Measurements from ENCODE around the gene DPP6. TPM values are rescaled to one million over a fixed set of nuclear protein-coding genes. Genes with fewer than 3 reads are reported as not detected.

DPP6 gene
- total and polyA plus RNA-seq, 2 experiments from 2014 or later = 0.21 TPM; not detected in 1

DNA sequence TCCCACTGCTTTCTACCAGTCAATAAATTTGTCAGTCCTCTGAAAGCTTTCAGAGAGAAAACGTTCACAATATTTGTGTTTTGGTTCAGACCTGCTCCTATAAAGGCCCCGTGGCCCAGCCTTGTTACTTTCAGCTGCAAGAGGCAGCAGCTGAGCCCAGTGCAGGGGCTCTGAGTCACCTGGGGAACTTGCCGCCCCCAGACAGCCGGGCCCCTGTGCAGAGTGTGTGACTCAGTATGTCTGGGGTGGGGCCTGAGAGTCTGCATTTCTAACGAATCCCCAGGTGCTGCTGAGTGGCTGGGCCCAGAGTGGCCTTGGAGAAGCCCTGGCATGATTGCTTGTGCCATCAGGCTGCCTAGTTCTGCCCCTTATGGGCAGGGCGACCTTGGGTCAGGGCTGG, 647.2 kb downstream of the DPP6 start:
- Histone ChIP-seq H3K27me3 (no peaks in the 10 kb centered on the region), H3K27ac (no peak overlapping the region), H3K4me3 (no peak overlapping the region), H3K36me3 (no peaks in the 10 kb centered on the region), H3K9me3 (ENCODE audit: low read depth) (no peaks in the 10 kb centered on the region), H3K4me1 (ENCODE audit: low read depth) (no peaks in the 10 kb centered on the region)
- TF ChIP-seq, protein P1, sequence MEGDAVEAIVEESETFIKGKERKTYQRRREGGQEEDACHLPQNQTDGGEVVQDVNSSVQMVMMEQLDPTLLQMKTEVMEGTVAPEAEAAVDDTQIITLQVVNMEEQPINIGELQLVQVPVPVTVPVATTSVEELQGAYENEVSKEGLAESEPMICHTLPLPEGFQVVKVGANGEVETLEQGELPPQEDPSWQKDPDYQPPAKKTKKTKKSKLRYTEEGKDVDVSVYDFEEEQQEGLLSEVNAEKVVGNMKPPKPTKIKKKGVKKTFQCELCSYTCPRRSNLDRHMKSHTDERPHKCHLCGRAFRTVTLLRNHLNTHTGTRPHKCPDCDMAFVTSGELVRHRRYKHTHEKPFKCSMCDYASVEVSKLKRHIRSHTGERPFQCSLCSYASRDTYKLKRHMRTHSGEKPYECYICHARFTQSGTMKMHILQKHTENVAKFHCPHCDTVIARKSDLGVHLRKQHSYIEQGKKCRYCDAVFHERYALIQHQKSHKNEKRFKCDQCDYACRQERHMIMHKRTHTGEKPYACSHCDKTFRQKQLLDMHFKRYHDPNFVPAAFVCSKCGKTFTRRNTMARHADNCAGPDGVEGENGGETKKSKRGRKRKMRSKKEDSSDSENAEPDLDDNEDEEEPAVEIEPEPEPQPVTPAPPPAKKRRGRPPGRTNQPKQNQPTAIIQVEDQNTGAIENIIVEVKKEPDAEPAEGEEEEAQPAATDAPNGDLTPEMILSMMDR (IDR thresholded peaks at IDR 0.05; ENCODE audit: low read depth, low read length) = no peak
- DNase-seq (ENCODE audit: low read depth in 1 of 2, low spot score in 1 of 2) = no peak

DNA sequence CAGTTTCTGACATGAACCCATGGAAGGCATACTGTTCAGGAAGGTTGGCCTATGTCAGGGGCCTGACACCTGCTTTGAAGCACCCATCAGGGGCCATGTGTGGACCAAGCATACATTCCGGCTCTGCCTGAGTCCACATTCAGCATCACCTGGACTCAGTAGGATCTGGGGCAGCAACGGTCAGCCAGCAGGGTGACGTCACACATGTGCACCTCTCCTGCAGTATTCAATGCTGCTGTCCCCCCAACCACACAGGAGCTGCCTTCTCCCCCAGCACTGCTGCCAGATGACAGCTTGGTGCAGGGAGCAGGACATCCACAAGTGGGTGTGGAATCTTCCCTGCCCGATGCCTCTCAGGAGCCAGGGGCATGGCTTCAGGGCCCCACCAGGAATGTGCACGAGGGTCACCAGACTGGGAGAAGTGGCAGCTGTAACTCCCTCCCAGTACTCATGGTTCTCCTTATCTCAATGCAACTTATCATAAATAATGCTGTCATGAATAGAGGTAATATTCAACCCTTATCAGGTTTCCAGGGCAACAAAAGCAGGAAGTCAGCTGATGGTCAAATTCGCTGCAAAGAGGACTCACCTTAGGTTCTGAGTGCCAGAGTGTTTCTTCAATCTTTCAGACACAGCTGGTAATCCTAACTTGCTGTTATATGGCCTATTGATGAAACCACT, 657.8 kb downstream of the DPP6 start:
- Histone ChIP-seq H3K4me1 (ENCODE audit: low read depth) (no peaks in the 10 kb centered on the region), H3K27ac (no peak overlapping the region), H3K9me3 (ENCODE audit: low read depth) (no peaks in the 10 kb centered on the region), H3K27me3 (no peaks in the 10 kb centered on the region), H3K36me3 (no peaks in the 10 kb centered on the region), H3K4me3 (no peak overlapping the region)
- TF ChIP-seq, protein P1 (IDR thresholded peaks at IDR 0.05; ENCODE audit: low read depth, low read length) = no peak
- no peak for DNase-seq (ENCODE audit: low read depth in 1 of 2, low spot score in 1 of 2)

DNA sequence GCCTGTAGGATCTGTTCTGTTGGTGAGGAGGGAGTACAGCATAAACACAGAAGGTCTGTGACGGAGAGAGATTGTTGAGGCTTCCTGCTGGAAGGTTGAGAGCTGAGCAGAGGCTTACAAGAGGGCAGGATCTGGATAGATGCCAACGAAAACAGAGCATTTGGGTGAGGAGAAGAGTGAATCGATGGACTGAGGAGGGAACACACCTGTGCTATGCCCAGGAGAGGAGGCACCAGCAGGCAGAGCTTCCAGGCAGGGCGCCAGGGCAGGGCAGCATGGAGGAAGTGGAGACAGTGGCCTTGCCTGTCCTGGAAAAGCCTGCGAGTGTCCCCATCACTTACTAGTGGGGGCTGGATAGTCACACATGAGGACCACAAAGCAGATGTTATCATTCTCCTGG, 667.8 kb downstream of the DPP6 start:
- Histone ChIP-seq H3K4me1 (ENCODE audit: low read depth) (no peaks in the 10 kb centered on the region), H3K9me3 (ENCODE audit: low read depth) (no peaks in the 10 kb centered on the region), H3K27me3 (no peaks in the 10 kb centered on the region), H3K4me3 (no peak overlapping the region), H3K27ac (no peak overlapping the region), H3K36me3 (no peaks in the 10 kb centered on the region)
- no peak for DNase-seq (ENCODE audit: low read depth in 1 of 2, low spot score in 1 of 2)
- TF ChIP-seq, protein P1 (IDR thresholded peaks at IDR 0.05; ENCODE audit: low read depth, low read length) = no peak

DNA sequence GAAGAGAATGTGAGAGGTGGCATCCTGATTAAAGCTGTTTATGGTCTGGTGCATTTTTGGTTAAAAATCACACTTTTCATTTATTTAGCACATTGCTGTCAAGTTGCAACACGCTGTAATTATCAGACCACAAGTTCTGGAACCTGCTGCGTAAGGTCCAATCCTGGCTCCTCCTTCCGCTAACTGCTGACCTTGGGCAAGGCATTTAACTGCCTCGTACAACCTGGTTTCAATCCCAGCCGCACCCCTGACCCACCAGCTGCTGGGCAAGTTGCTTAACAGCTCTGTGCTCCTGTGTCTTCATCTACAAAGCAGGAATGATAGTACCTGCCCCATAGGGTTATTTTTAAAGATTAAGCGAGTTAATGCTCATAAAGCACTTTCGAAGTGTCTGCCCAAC, 668.9 kb downstream of the DPP6 start:
- TF ChIP-seq, protein P1 (IDR thresholded peaks at IDR 0.05; ENCODE audit: low read depth, low read length) = no peak
- Histone ChIP-seq H3K27ac (no peak overlapping the region), H3K4me3 (no peak overlapping the region), H3K36me3 (no peaks in the 10 kb centered on the region), H3K27me3 (no peaks in the 10 kb centered on the region), H3K4me1 (ENCODE audit: low read depth) (no peaks in the 10 kb centered on the region), H3K9me3 (ENCODE audit: low read depth) (no peaks in the 10 kb centered on the region)
- no peak for DNase-seq (ENCODE audit: low read depth in 1 of 2, low spot score in 1 of 2)

DNA sequence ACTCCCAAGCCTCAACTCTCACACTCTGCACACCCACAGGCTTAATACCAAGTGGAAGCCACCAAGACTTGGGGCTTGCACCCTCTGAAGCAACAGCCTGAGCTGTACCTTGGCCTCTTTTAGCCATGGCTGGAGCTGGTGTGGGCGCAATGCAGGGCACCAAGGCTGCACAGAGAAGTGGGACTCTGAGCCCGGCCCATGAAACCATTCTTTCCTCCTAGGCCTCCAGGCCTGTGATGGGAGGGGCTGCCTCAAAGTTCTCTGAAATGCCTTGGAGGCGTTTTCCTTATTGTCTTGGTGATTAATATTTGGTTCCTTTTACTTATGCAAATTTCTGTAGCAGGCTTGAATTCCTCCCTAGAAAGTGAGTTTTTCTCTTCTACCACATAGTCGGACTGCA, 674.2 kb downstream of the DPP6 start:
- Histone ChIP-seq H3K36me3 (no peaks in the 10 kb centered on the region), H3K27me3 (no peaks in the 10 kb centered on the region), H3K4me3 (no peak overlapping the region), H3K9me3 (ENCODE audit: low read depth) (no peaks in the 10 kb centered on the region), H3K27ac (no peak overlapping the region), H3K4me1 (ENCODE audit: low read depth) (no peaks in the 10 kb centered on the region)
- TF ChIP-seq, protein P1 (IDR thresholded peaks at IDR 0.05; ENCODE audit: low read depth, low read length) = no peak
- no peak for DNase-seq (ENCODE audit: low read depth in 1 of 2, low spot score in 1 of 2)

Data from cardiac muscle cell (in vitro differentiated cells and primary cell).